ENCODE data around the gene SHOC2. TPM values are rescaled to one million over a fixed set of nuclear protein-coding genes. Genes with fewer than 3 reads are reported as not detected.

Gene SHOC2
- total and polyA plus RNA-seq, 2 of the 13 experiments (the other 11 are each of a cell fraction or from before 2014, with no cell fraction given), result 8.6 to 25.5 TPM

DNA sequence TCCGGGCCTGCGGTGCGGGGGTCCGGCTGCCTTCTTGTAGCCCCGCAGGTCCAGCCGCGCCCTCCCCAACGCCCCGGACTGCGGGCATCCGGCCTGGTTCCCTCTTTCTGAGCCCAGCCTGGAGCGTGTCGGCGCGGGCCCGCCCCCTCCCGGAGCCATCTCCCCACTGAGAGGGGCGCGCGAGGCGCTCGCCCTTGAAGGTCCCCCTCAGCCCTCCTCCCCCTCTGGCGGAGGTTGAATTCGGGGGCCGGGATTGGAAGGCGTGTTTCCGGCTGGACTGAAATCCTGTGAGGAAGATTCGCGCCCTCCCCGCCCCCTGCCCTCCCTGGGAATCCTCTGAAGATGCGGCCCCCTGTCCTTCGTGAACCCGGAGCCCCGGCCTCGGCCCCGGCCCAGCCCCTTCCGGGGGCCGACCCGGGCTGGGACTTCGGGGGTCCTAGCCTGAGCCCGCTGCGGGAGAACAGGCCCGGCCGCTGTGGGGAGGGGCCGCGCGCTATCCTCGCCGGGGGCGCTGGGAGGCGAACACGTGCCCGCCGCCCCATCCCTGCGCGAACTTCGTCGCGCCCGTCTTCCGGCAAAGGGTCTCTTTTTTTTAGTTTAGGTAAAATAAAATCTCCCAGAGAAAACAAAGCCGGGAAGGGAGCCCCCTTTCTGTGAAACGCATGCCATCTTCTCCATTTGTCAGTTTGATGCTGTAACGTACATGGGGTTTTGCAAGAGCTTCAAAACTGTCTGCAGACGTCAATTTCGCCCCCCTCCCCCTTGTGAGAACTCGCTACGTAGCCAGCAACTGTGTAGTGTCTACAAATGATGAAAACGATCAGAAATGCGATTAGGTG lies 47.0 kb upstream of the SHOC2 start (continued):
- TF ChIP-seq, protein P1, sequence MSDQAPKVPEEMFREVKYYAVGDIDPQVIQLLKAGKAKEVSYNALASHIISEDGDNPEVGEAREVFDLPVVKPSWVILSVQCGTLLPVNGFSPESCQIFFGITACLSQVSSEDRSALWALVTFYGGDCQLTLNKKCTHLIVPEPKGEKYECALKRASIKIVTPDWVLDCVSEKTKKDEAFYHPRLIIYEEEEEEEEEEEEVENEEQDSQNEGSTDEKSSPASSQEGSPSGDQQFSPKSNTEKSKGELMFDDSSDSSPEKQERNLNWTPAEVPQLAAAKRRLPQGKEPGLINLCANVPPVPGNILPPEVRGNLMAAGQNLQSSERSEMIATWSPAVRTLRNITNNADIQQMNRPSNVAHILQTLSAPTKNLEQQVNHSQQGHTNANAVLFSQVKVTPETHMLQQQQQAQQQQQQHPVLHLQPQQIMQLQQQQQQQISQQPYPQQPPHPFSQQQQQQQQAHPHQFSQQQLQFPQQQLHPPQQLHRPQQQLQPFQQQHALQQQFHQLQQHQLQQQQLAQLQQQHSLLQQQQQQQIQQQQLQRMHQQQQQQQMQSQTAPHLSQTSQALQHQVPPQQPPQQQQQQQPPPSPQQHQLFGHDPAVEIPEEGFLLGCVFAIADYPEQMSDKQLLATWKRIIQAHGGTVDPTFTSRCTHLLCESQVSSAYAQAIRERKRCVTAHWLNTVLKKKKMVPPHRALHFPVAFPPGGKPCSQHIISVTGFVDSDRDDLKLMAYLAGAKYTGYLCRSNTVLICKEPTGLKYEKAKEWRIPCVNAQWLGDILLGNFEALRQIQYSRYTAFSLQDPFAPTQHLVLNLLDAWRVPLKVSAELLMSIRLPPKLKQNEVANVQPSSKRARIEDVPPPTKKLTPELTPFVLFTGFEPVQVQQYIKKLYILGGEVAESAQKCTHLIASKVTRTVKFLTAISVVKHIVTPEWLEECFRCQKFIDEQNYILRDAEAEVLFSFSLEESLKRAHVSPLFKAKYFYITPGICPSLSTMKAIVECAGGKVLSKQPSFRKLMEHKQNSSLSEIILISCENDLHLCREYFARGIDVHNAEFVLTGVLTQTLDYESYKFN (CRISPR knock-in tag; conservative IDR thresholded peaks at IDR 0.05), result peak; percentile 23; the same call in 1 of the 2 replicates
- TF ChIP-seq SOX6 (IDR thresholded peaks at IDR 0.05) (no peak), SOX6 (CRISPR knock-in tag; IDR thresholded peaks at IDR 0.05) (no peak; the same call in none of the 2 replicates), SOX13 (IDR thresholded peaks at IDR 0.05) (no peak), SOX13 (CRISPR knock-in tag; conservative IDR thresholded peaks at IDR 0.05 in 1 of 2, IDR thresholded peaks at IDR 0.05 in 1 of 2) (0 out of 4 replicates have a peak, but pooled peaks of 1 of the 2 experiments have one; percentile 6), ZBED4 (CRISPR knock-in tag; IDR thresholded peaks at IDR 0.05; ENCODE audit: borderline replicate concordance) (0 out of 2 replicates have a peak, but pooled peaks have one; percentile 25), MAZ (IDR thresholded peaks at IDR 0.05; ENCODE audit: borderline replicate concordance, low read depth, low read length) (no peak), MAZ (CRISPR knock-in tag; IDR thresholded peaks at IDR 0.05; ENCODE audit: low read depth) (0 out of 2 replicates have a peak, but pooled peaks have one; percentile 36), PREB (CRISPR knock-in tag; IDR thresholded peaks at IDR 0.05) (no peak), KAT2B (IDR thresholded peaks at IDR 0.05; ENCODE audit: borderline replicate concordance, low read depth, low read length) (no peak), ZFP90 (CRISPR knock-in tag; IDR thresholded peaks at IDR 0.05; ENCODE audit: borderline replicate concordance) (peak; percentile 63; the same call in 1 of the 2 replicates), ZNF512 (CRISPR knock-in tag; IDR thresholded peaks at IDR 0.05) (no peak), CENPX (CRISPR knock-in tag; IDR thresholded peaks at IDR 0.05) (no peak), NFE2 (CRISPR knock-in tag; IDR thresholded peaks at IDR 0.05) (no peak)
- TF ChIP-seq, protein P2, sequence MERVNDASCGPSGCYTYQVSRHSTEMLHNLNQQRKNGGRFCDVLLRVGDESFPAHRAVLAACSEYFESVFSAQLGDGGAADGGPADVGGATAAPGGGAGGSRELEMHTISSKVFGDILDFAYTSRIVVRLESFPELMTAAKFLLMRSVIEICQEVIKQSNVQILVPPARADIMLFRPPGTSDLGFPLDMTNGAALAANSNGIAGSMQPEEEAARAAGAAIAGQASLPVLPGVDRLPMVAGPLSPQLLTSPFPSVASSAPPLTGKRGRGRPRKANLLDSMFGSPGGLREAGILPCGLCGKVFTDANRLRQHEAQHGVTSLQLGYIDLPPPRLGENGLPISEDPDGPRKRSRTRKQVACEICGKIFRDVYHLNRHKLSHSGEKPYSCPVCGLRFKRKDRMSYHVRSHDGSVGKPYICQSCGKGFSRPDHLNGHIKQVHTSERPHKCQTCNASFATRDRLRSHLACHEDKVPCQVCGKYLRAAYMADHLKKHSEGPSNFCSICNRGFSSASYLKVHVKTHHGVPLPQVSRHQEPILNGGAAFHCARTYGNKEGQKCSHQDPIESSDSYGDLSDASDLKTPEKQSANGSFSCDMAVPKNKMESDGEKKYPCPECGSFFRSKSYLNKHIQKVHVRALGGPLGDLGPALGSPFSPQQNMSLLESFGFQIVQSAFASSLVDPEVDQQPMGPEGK (CRISPR knock-in tag; IDR thresholded peaks at IDR 0.05), result peak; percentile 85
